ENCODE results near the gene GDF15. TPM values are rescaled to one million over a fixed set of nuclear protein-coding genes. Genes with fewer than 3 reads are reported as not detected.

GDF15 gene
- total RNA-seq, 4 donors from 2014 or later, result 0.57 to 0.89 (median 0.86) TPM; not detected in 1

DNA sequence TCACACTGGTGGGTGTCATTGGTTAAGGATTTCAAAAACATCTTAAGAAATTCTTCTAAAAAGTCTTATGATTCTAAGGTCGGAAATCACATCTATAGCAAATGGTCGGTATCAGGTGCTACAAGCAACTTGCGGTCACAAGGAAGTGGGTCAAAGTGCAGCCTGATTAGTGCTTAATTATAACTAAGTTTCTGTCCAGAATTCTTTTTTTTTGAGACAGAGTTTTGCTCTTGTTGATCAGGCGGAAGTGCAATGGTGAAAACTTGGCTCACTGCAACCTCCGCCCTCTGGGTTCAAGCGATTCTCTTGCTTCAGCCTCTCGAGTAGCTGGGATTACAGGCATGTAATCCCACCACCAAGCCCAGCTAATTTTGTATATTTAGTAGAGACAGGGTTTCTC is 1.2 kb upstream of the GDF15 start:
- no peak overlapping the region for H3K4me3 ChIP-seq
- TF ChIP-seq EP300 (IDR thresholded peaks at IDR 0.05) (no peak), POLR2A (IDR thresholded peaks at IDR 0.05) (no peak), POLR2AphosphoS5 (IDR thresholded peaks at IDR 0.05) (no peak)
- peaks cover 8% of the 10 kb centered on the region for H3K27me3 ChIP-seq
- DNase-seq (ENCODE audit: low spot score in 2 of 2), result no peak
- H3K9me3 ChIP-seq, result no peaks in the 10 kb centered on the region
- H3K27ac ChIP-seq, result no peak overlapping the region
- H3K36me3 ChIP-seq, result no peaks in the 10 kb centered on the region
- WGBS, result 80% methylated on average over 7 of the region's 7 CpGs
- H3K4me1 ChIP-seq, result peaks cover 45% of the 10 kb centered on the region

DNA sequence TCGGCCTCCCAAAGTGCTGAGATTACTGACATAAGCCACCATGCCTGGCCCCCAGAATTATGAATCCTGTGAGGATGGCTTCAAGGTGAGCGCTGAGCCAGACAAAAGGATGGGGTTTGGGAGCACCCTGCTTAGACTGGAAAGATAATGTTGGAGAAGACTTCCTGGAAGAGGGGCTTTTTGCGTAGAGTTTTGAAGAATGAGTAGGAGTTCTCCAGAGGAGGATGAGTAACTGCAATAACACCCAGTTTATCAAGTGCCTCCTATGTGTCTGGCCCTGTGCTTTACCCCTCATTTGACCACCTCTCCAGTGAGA is 641 bp upstream of the GDF15 start:
- H3K27me3 ChIP-seq, result peaks cover 8% of the 10 kb centered on the region
- no peaks in the 10 kb centered on the region for H3K9me3 ChIP-seq
- H3K36me3 ChIP-seq, result no peaks in the 10 kb centered on the region
- no peak overlapping the region for H3K27ac ChIP-seq
- no peak for DNase-seq (ENCODE audit: low spot score in 2 of 2)
- H3K4me3 ChIP-seq, result no peak overlapping the region
- TF ChIP-seq, protein P1, sequence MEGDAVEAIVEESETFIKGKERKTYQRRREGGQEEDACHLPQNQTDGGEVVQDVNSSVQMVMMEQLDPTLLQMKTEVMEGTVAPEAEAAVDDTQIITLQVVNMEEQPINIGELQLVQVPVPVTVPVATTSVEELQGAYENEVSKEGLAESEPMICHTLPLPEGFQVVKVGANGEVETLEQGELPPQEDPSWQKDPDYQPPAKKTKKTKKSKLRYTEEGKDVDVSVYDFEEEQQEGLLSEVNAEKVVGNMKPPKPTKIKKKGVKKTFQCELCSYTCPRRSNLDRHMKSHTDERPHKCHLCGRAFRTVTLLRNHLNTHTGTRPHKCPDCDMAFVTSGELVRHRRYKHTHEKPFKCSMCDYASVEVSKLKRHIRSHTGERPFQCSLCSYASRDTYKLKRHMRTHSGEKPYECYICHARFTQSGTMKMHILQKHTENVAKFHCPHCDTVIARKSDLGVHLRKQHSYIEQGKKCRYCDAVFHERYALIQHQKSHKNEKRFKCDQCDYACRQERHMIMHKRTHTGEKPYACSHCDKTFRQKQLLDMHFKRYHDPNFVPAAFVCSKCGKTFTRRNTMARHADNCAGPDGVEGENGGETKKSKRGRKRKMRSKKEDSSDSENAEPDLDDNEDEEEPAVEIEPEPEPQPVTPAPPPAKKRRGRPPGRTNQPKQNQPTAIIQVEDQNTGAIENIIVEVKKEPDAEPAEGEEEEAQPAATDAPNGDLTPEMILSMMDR (IDR thresholded peaks at IDR 0.05), result no peak
- peaks cover 40% of the 10 kb centered on the region for H3K4me1 ChIP-seq
- WGBS, result 86% methylated on average over 3 of the region's 3 CpGs

DNA sequence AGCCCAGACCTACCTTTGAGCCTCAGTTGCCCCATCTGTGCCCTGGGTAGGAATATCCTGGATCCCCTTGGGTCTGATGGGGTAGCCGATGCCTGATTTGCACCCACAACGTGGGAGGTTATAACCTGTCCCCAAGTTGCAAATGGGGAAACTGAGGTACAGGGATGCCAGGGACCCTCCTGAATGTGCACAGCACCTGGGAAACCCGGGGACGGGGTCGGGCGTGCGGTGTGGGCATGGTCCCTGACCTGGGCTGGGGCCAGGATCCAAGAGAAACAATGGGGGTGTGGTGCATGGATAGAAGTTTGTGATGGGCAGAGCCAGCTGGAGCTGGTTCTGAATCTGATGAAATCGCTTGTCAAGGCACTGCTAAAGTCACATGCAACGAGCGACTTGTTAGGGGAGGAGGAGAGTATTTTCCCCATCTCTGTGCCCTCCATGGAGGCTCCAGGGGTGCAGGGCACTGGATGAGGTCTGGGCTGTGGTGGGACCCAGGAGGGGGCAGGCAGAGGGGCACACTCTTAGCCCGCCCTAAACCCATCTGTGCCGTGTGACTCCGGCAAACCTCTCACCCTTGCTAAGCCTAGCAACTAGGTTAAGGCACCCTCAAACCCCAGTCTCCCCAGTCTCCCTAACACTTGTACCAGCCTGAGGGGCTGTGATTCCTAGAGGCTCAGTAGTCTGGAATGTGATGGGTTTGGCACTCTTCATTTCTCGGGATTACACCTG is 749 bp downstream of the GDF15 start:
- H3K27ac ChIP-seq, result no peak overlapping the region
- DNase-seq (ENCODE audit: low spot score in 2 of 2), result no peak
- H3K9me3 ChIP-seq, result no peaks in the 10 kb centered on the region
- H3K36me3 ChIP-seq, result no peaks in the 10 kb centered on the region
- WGBS, result 62% methylated on average over 12 of the region's 14 CpGs
- peaks cover 32% of the 10 kb centered on the region for H3K4me1 ChIP-seq
- H3K4me3 ChIP-seq, result peak overlapping the region; percentile 19
- TF ChIP-seq, protein P1 (IDR thresholded peaks at IDR 0.05), result no peak
- TF ChIP-seq EP300 (IDR thresholded peaks at IDR 0.05) (no peak), POLR2A (IDR thresholded peaks at IDR 0.05) (no peak)
- peaks cover 8% of the 10 kb centered on the region for H3K27me3 ChIP-seq

DNA sequence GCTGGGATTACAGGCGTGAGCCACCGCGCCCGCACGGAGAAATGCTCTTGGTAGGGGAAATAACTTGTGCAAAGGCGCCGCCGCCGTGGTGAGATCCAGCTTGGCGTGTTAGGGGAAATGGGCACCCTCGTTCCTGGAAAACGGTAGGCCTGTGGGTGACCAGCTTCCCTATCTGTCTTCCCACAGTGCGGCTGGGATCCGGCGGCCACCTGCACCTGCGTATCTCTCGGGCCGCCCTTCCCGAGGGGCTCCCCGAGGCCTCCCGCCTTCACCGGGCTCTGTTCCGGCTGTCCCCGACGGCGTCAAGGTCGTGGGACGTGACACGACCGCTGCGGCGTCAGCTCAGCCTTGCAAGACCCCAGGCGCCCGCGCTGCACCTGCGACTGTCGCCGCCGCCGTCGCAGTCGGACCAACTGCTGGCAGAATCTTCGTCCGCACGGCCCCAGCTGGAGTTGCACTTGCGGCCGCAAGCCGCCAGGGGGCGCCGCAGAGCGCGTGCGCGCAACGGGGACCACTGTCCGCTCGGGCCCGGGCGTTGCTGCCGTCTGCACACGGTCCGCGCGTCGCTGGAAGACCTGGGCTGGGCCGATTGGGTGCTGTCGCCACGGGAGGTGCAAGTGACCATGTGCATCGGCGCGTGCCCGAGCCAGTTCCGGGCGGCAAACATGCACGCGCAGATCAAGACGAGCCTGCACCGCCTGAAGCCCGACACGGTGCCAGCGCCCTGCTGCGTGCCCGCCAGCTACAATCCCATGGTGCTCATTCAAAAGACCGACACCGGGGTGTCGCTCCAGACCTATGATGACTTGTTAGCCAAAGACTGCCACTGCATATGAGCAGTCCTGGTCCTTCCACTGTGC is 2.4 kb downstream of the GDF15 start:
- peak; percentile 81 to 87 for DNase-seq (ENCODE audit: low spot score in 2 of 2)
- peaks cover 8% of the 10 kb centered on the region for H3K27me3 ChIP-seq
- WGBS, result 27% methylated on average over 11 of the region's 86 CpGs

DNA sequence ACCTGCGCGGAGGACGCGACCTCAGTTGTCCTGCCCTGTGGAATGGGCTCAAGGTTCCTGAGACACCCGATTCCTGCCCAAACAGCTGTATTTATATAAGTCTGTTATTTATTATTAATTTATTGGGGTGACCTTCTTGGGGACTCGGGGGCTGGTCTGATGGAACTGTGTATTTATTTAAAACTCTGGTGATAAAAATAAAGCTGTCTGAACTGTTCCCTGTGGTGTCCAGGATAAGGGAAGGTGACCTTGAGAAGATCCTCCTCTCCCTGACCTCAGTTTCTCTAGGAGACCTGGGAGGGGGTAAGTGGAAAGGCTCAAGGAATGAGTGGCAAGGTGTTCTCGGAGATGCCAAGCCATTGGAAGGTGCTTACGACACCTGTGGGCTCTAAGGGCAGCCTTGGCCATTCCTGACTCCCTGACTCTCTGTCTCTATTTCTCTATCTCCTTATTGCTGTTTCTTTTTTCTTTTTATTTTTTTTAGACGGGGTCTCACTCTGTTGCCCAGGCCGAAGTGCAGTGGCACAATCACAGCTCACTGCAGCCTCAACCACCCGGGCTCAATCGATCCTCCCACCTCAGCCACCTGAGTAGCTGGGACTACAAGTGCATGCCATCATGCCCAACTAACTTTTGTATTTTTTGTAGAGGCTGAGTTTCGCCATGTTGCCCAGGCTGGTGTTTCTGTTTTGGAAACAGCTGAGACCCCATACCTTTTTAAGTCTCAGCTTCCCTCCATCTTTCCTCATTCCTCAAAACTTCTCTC is 3.2 kb downstream of the GDF15 start:
- peak overlapping the region; percentile 37 for H3K4me3 ChIP-seq

More for the DNA sequence above, 2.4 kb downstream of the GDF15 start:
- H3K36me3 ChIP-seq, result no peaks in the 10 kb centered on the region
- no peaks in the 10 kb centered on the region for H3K9me3 ChIP-seq
- TF ChIP-seq POLR2A (IDR thresholded peaks at IDR 0.05), result no peak
- no peak for TF ChIP-seq EP300 (IDR thresholded peaks at IDR 0.05)
- TF ChIP-seq, protein P1 (IDR thresholded peaks at IDR 0.05), result peak; percentile 97 to 100
- TF ChIP-seq POLR2AphosphoS5 (IDR thresholded peaks at IDR 0.05), result peak in 1 of 3 donors; percentile 44
- H3K4me1 ChIP-seq, result peaks cover 32% of the 10 kb centered on the region
- H3K4me3 ChIP-seq, result peak overlapping the region; percentile 37
- no peak overlapping the region for H3K27ac ChIP-seq

More for the DNA sequence above, 3.2 kb downstream of the GDF15 start:
- TF ChIP-seq POLR2A (IDR thresholded peaks at IDR 0.05) (no peak), POLR2AphosphoS5 (IDR thresholded peaks at IDR 0.05) (no peak), EP300 (IDR thresholded peaks at IDR 0.05) (no peak)
- TF ChIP-seq, protein P1 (IDR thresholded peaks at IDR 0.05), result no peak
- H3K27me3 ChIP-seq, result peaks cover 8% of the 10 kb centered on the region
- H3K27ac ChIP-seq, result no peak overlapping the region
- 80% methylated on average over 13 of the region's 13 CpGs for WGBS
- no peaks in the 10 kb centered on the region for H3K9me3 ChIP-seq
- H3K36me3 ChIP-seq, result no peaks in the 10 kb centered on the region
- DNase-seq (ENCODE audit: low spot score in 2 of 2), result no peak
- H3K4me1 ChIP-seq, result peaks cover 32% of the 10 kb centered on the region
